WTC11 (cell line): ENCODE results near the gene VMAC.

Experiments
- FOXJ3 ChIP-seq: sonication (generic); formaldehyde crosslinking; IDR thresholded peaks from 2 replicates; pipeline ENCODE4 v1.9.0; 2021; ENCODE audit warnings: missing genetic modification reagents, mild to moderate bottlenecking, borderline replicate concordance
- FOXP1 ChIP-seq: sonication (generic); formaldehyde crosslinking; IDR thresholded peaks from 2 replicates; pipeline ENCODE4 v1.8.0; 2022; ENCODE audit warnings: missing genetic modification reagents, mild to moderate bottlenecking, moderate library complexity, borderline replicate concordance
- IRF2 ChIP-seq: sonication (generic); formaldehyde crosslinking; IDR thresholded peaks from 2 replicates; pipeline ENCODE4 v1.8.0; 2022; ENCODE audit warnings: low read depth, missing genetic modification reagents, borderline replicate concordance
- NR1H2 ChIP-seq: sonication (generic); formaldehyde crosslinking; IDR thresholded peaks from 2 replicates; pipeline ENCODE4 v1.9.0; 2021; ENCODE audit warnings: mild to moderate bottlenecking, moderate library complexity, missing genetic modification reagents
- ZNF121 ChIP-seq: sonication (generic); formaldehyde crosslinking; IDR thresholded peaks from 2 replicates; pipeline ENCODE4 v1.8.0; 2023; ENCODE audit warnings: missing genetic modification reagents
- TF ChIP-seq, protein P1 (sequence below): fragments of 200-600 bp; IDR thresholded peaks from 2 replicates; pipeline ENCODE4 v1.8.0; 2022; ENCODE audit warnings: antibody characterized with exemption
- TF ChIP-seq, protein P2 (sequence below): sonication (generic); formaldehyde crosslinking; IDR thresholded peaks from 2 replicates; pipeline ENCODE4 v1.8.0; 2022; ENCODE audit warnings: mild to moderate bottlenecking, missing genetic modification reagents
- TF ChIP-seq, protein P3 (sequence below): sonication (generic); formaldehyde crosslinking; IDR thresholded peaks from 2 replicates; pipeline ENCODE4 v1.8.1; 2023; ENCODE audit warnings: mild to moderate bottlenecking, missing genetic modification reagents, borderline replicate concordance

DNA sequence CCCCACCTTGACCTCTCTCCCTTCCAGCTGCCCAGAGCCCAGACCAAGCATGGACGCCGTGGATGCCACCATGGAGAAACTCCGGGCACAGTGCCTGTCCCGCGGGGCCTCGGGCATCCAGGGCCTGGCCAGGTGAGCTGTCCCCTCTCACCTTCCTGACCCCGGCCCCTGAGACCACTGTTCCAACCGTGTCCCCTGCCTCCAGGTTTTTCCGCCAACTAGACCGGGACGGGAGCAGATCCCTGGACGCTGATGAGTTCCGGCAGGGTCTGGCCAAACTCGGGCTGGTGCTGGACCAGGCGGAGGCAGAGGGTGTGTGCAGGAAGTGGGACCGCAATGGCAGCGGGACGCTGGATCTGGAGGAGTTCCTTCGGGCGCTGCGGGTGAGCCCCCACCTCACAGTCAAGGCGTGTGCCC is 9.7 kb downstream of the VMAC start:
- TF ChIP-seq, protein P1, sequence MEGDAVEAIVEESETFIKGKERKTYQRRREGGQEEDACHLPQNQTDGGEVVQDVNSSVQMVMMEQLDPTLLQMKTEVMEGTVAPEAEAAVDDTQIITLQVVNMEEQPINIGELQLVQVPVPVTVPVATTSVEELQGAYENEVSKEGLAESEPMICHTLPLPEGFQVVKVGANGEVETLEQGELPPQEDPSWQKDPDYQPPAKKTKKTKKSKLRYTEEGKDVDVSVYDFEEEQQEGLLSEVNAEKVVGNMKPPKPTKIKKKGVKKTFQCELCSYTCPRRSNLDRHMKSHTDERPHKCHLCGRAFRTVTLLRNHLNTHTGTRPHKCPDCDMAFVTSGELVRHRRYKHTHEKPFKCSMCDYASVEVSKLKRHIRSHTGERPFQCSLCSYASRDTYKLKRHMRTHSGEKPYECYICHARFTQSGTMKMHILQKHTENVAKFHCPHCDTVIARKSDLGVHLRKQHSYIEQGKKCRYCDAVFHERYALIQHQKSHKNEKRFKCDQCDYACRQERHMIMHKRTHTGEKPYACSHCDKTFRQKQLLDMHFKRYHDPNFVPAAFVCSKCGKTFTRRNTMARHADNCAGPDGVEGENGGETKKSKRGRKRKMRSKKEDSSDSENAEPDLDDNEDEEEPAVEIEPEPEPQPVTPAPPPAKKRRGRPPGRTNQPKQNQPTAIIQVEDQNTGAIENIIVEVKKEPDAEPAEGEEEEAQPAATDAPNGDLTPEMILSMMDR: no peak
- TF ChIP-seq NR1H2: no peak
- TF ChIP-seq FOXJ3 (CRISPR knock-in tag): no peak
- TF ChIP-seq FOXP1 (CRISPR knock-in tag): no peak
- TF ChIP-seq, protein P2, sequence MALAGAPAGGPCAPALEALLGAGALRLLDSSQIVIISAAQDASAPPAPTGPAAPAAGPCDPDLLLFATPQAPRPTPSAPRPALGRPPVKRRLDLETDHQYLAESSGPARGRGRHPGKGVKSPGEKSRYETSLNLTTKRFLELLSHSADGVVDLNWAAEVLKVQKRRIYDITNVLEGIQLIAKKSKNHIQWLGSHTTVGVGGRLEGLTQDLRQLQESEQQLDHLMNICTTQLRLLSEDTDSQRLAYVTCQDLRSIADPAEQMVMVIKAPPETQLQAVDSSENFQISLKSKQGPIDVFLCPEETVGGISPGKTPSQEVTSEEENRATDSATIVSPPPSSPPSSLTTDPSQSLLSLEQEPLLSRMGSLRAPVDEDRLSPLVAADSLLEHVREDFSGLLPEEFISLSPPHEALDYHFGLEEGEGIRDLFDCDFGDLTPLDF (CRISPR knock-in tag): no peak
- TF ChIP-seq, protein P3, sequence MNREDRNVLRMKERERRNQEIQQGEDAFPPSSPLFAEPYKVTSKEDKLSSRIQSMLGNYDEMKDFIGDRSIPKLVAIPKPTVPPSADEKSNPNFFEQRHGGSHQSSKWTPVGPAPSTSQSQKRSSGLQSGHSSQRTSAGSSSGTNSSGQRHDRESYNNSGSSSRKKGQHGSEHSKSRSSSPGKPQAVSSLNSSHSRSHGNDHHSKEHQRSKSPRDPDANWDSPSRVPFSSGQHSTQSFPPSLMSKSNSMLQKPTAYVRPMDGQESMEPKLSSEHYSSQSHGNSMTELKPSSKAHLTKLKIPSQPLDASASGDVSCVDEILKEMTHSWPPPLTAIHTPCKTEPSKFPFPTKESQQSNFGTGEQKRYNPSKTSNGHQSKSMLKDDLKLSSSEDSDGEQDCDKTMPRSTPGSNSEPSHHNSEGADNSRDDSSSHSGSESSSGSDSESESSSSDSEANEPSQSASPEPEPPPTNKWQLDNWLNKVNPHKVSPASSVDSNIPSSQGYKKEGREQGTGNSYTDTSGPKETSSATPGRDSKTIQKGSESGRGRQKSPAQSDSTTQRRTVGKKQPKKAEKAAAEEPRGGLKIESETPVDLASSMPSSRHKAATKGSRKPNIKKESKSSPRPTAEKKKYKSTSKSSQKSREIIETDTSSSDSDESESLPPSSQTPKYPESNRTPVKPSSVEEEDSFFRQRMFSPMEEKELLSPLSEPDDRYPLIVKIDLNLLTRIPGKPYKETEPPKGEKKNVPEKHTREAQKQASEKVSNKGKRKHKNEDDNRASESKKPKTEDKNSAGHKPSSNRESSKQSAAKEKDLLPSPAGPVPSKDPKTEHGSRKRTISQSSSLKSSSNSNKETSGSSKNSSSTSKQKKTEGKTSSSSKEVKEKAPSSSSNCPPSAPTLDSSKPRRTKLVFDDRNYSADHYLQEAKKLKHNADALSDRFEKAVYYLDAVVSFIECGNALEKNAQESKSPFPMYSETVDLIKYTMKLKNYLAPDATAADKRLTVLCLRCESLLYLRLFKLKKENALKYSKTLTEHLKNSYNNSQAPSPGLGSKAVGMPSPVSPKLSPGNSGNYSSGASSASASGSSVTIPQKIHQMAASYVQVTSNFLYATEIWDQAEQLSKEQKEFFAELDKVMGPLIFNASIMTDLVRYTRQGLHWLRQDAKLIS: no peak
- TF ChIP-seq IRF2 (CRISPR knock-in tag): no peak
- TF ChIP-seq ZNF121 (CRISPR knock-in tag): no peak
